GM10248 (cell line): ENCODE results near the gene IVNS1ABP.

ENCODE experiments used
- CTCF ChIA-PET: fragments of 300-600 bp; sonication (Branson Sonifier 250); formaldehyde crosslinking; extraction: SDS; loops from one replicate; lab custom pipeline; 2021; ENCODE audit warnings: antibody characterized with exemption; lab: Yijun Ruan, JAX
- POLR2A ChIA-PET: fragments of 350-650 bp; sonication (Branson Sonifier 250); formaldehyde crosslinking; extraction: SDS; loops from one replicate; lab custom pipeline; 2020; ENCODE audit warnings: antibody characterized with exemption; lab: Yijun Ruan, JAX
- DNase-seq: peaks from one replicate; pipeline ENCODE4 v3.0.0; 2012; ENCODE audit errors: extremely low spot score
- CTCF ChIP-seq: IDR thresholded peaks from 2 replicates; pipeline ENCODE4 v1.5.1; 2012; ENCODE audit warnings: mild to moderate bottlenecking, low read depth; ENCODE audit errors: extremely low read depth, missing control alignments, control extremely low read depth

IVNS1ABP gene

GRCh38 chr1:185348296-185348695, 31.3 kb upstream of the IVNS1ABP start:
- TF ChIP-seq CTCF: no peak
- DNase-seq: no peak
- CTCF ChIA-PET: interaction anchor here (0.8 to 1.0 kb wide), 2 partner anchors 10 kb away, joined by 3 read pairs; no protein-coding TSS in a partner anchor
- POLR2A ChIA-PET: no interaction called here

DNA sequence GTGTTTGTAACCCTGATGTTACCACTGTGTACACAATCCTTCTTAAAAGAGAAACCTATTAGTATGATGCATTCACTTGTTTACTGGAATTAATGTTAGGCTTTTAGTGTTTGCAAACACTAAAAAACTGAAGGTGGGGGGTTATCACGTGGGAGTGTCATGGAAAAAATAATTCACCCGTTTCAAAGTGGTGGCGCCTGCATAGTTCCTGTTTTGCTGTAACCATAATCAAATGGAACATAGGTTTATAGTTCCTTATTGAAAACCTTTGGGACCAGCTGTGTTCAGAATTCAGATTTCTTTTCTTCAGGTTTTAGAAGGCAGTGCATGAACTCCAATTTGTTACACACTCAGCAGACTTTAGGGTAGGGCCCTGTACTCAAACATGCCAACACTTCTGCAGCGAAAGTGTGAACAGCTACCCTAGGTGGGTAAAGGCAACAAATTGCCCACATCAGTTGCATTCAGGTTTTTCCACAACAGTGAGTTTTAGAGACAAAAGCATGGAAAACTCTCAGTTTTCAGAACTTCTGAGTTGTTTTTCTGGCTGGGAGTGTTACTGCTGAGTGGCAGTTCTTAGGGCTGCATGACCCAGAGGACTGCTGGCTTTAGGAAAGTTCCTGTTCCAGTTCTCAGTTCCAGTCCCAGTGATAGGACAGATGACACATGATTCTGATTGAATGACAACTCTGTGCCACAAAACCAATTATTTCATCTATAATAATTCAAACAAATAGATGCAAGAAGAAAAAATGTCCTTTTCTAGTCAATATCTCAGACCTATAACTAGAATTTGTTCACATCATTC, 29.1 kb upstream of the IVNS1ABP start:
- POLR2A ChIA-PET: no interaction called here
- no peak for TF ChIP-seq CTCF
- no peak for DNase-seq
- CTCF ChIA-PET: interaction anchor here (1.5 kb wide), 1 partner anchor 249 kb away, joined by 3 read pairs; no protein-coding TSS in a partner anchor

- TF ChIP-seq CTCF: no peak
- CTCF ChIA-PET: interaction anchor here (0.7 kb wide), 1 partner anchor 26 kb away, joined by 3 read pairs; the partner anchor contains the start of gene IVNS1ABP
- no peak for DNase-seq
Measured at GRCh38 chr1:185343306-185343705, 26.3 kb upstream of the IVNS1ABP start.

DNA sequence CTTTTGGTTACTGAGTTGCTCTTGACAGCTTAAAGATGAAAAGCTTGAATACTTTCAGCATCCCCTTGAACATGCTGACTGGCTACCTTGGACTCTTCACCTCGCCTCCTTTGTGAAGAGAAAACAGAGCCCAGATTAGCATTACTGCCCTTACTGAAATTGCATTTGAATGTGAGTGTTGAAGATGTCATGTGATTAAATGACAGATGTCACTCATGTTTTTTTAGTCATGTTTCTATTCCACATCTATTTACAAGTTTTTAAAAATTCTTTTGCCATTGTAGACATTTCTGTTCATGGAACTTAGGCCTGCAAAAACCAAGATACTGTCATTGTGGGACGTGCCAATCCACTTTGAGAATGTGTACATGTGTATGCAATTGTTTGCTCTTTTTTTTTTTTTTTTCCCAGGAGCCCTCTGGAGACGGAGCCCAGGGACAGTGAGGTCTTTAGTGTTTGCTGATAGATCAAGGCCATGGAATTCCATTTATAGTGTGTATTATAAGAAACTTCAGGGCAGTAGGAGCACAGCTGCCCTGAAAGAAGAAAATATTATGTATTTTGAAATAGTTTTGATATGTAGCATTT, 25.7 kb upstream of the IVNS1ABP start:
- no peak for TF ChIP-seq CTCF
- DNase-seq: no peak
- ChIA-PET CTCF (no interaction called here), POLR2A (no interaction called here)

More at GRCh38 chr1:185343306-185343705, 26.3 kb upstream of the IVNS1ABP start:
- POLR2A ChIA-PET: no interaction called here

- no peak for DNase-seq
- TF ChIP-seq CTCF: no peak
- POLR2A ChIA-PET: no interaction called here
- CTCF ChIA-PET: interaction anchor here (0.9 to 1.3 kb wide), 2 partner anchors 10 to 75 kb away, joined by 3 read pairs; no protein-coding TSS in a partner anchor
Measured at GRCh38 chr1:185342017-185342416, 25.0 kb upstream of the IVNS1ABP start.

DNA sequence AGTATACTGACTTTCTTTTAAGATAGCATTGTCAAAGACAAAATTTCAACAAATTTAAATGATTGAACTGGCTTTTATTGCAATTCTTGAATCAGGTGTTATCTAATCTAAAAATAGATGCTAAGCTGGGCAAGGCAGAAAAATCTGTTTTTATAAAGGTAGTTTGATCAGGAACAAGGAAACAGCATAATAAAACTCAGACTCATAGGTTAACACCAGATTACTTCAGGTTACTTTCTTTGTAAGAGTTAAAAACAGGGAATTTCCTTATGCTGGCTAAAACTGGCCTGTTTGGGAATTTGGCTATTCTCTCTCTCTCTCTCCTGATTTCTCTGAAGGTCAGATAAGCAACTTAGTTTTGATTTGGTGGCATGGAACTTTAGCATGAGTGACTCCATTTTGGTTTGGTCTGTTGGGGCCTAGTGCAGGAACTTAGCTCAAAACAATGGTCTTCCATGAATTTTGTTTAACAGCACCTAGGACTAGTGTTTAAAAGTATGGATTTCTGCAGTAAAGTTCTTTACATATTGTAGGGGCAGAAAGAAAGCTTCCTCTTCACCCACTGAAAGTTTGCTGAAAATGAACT, 24.2 kb upstream of the IVNS1ABP start:
- CTCF ChIA-PET: interaction anchor here (0.9 to 1.3 kb wide), 2 partner anchors 10 to 75 kb away, joined by 3 read pairs; no protein-coding TSS in a partner anchor
- DNase-seq: no peak
- TF ChIP-seq CTCF: no peak
- POLR2A ChIA-PET: no interaction called here
